Measurements from ENCODE around the gene NCCRP1.
"Not testable (repeated sequence)": the region's sequence is repeated elsewhere in the genome, so short reads cannot be mapped to it uniquely, and the experiment has no call there.

DNA sequence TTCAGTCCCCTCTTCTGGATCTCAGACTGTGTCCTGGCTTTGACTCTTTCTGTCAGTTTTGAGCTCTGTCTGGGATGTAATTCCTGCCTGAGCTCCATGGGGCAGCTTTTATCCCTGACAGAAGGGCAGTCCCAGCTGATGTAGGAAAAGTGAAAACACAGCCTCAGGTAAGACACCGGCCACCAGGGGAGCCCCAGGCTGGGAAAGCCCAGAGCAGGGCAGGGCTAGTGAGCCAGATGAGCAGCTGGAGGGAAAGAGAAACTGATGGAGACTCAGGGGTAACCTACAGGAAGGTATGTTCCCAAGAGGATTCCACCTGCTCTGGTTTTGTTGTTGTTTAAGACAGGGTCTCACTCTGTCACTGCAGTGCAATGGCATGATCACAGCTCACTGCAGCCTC is 48.4 kb downstream of the NCCRP1 start:
- not testable (repeated sequence) for TF ChIP-seq RAD21 (IDR thresholded peaks at IDR 0.05); EGR1 (IDR thresholded peaks at IDR 0.05; ENCODE audit: low read depth in 2 of 2); JUND (IDR thresholded peaks at IDR 0.05)
- TF ChIP-seq, protein P1, sequence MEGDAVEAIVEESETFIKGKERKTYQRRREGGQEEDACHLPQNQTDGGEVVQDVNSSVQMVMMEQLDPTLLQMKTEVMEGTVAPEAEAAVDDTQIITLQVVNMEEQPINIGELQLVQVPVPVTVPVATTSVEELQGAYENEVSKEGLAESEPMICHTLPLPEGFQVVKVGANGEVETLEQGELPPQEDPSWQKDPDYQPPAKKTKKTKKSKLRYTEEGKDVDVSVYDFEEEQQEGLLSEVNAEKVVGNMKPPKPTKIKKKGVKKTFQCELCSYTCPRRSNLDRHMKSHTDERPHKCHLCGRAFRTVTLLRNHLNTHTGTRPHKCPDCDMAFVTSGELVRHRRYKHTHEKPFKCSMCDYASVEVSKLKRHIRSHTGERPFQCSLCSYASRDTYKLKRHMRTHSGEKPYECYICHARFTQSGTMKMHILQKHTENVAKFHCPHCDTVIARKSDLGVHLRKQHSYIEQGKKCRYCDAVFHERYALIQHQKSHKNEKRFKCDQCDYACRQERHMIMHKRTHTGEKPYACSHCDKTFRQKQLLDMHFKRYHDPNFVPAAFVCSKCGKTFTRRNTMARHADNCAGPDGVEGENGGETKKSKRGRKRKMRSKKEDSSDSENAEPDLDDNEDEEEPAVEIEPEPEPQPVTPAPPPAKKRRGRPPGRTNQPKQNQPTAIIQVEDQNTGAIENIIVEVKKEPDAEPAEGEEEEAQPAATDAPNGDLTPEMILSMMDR (IDR thresholded peaks at IDR 0.05; ENCODE audit: low read depth, low read length, missing input control): not testable (repeated sequence)

Data from liver (tissue), 3 donors.